Neural progenitor cell (in vitro differentiated cells): ENCODE measurements around the gene BDKRB2. TPM values are rescaled to one million over a fixed set of nuclear protein-coding genes. Genes with fewer than 3 reads are reported as not detected.

Experiments used
- DNase-seq: peaks from one replicate; pipeline ENCODE4 v3.0.0-alpha.2; 2016; ENCODE audit warnings: low spot score
- H2AFZ ChIP-seq: fragments of 200-600 bp; sonication (generic); replicated peaks from 2 replicates; pipeline ENCODE4 v1.6.1; 2016; ENCODE audit warnings: antibody characterized with exemption
- H3F3A ChIP-seq: fragments of 200-600 bp; sonication (generic); 2 replicates; pipeline ENCODE4 v1.6.1; 2016; ENCODE audit warnings: antibody characterized with exemption, low read depth
- H3K27ac ChIP-seq: fragments of 200-600 bp; sonication (generic); 2 replicates; pipeline ENCODE4 v1.5.1; 2016; ENCODE audit warnings: mild to moderate bottlenecking
- H3K27me3 ChIP-seq: fragments of 200-600 bp; sonication (generic); 2 replicates; pipeline ENCODE4 v1.6.1; 2016; ENCODE audit warnings: mild to moderate bottlenecking, moderate library complexity
- H3K36me3 ChIP-seq: fragments of 200-600 bp; sonication (generic); 2 replicates; pipeline ENCODE4 v1.5.1; 2016
- H3K4me1 ChIP-seq: fragments of 200-600 bp; sonication (generic); 2 replicates; pipeline ENCODE4 v1.6.1; 2016; ENCODE audit warnings: mixed run types
- H3K4me2 ChIP-seq: fragments of 200-600 bp; sonication (generic); 2 replicates; pipeline ENCODE4 v1.6.1; 2016
- H3K4me3 ChIP-seq: fragments of 200-600 bp; sonication (generic); 2 replicates; pipeline ENCODE4 v1.5.1; 2016
- H3K79me2 ChIP-seq: fragments of 200-600 bp; sonication (generic); 2 replicates; pipeline ENCODE4 v1.6.1; 2016; ENCODE audit warnings: low read depth
- H3K9ac ChIP-seq: fragments of 200-600 bp; sonication (generic); 2 replicates; pipeline ENCODE4 v1.6.1; 2016
- H3K9me3 ChIP-seq: fragments of 200-600 bp; sonication (generic); 2 replicates; pipeline ENCODE4 v1.5.1; 2016; ENCODE audit warnings: low read depth
- H4K20me1 ChIP-seq: fragments of 200-600 bp; sonication (generic); 2 replicates; pipeline ENCODE4 v1.6.1; 2016; ENCODE audit warnings: low read depth
- H3K27ac Mint-ChIP-seq: 3 replicates; pipeline ENCODE4 v1.8.0; 2021; ENCODE audit warnings: mixed read lengths
- H3K27me3 Mint-ChIP-seq: 2 replicates; pipeline ENCODE4 v1.8.0; 2022; ENCODE audit warnings: low read depth, mild to moderate bottlenecking, inconsistent platforms, moderate library complexity, mixed read lengths; ENCODE audit not compliant: insufficient read depth
- H3K36me3 Mint-ChIP-seq: 3 replicates; pipeline ENCODE4 v1.8.0; 2021; ENCODE audit warnings: mixed read lengths
- H3K4me1 Mint-ChIP-seq: 3 replicates; pipeline ENCODE4 v1.8.0; 2021; ENCODE audit warnings: mixed read lengths
- H3K4me3 Mint-ChIP-seq: 3 replicates; pipeline ENCODE4 v1.8.0; 2021; ENCODE audit warnings: mild to moderate bottlenecking, moderate library complexity, mixed read lengths
- H3K9me3 Mint-ChIP-seq: 3 replicates; pipeline ENCODE4 v1.8.0; 2020; ENCODE audit warnings: mixed read lengths
- EZH2 ChIP-seq: fragments of 200-600 bp; sonication (generic); IDR thresholded peaks from 2 replicates; pipeline ENCODE4 v1.6.1; 2017; ENCODE audit warnings: antibody characterized with exemption, mild to moderate bottlenecking, moderate library complexity
- EZH2phosphoT487 ChIP-seq: fragments of 200-600 bp; sonication (generic); IDR thresholded peaks from 2 replicates; pipeline ENCODE4 v1.6.1; 2017; ENCODE audit warnings: antibody characterized with exemption
- total RNA-seq: library from RNA; depleted of rRNA; stranded (reverse); fragments of >200 nt; gene quantifications from 2 replicates; pipeline ENCODE4 v1.2.3, GENCODE V29; 2015; ENCODE audit warnings: low replicate concordance
- TF ChIP-seq, protein P1 (sequence below): fragments of 200-600 bp; sonication (generic); IDR thresholded peaks from 2 replicates; pipeline ENCODE4 v1.5.1; 2017; ENCODE audit warnings: antibody characterized with exemption, mild to moderate bottlenecking

The BDKRB2 gene
- total RNA-seq, 1 donor from 2014 or later = 0.37 TPM

DNA sequence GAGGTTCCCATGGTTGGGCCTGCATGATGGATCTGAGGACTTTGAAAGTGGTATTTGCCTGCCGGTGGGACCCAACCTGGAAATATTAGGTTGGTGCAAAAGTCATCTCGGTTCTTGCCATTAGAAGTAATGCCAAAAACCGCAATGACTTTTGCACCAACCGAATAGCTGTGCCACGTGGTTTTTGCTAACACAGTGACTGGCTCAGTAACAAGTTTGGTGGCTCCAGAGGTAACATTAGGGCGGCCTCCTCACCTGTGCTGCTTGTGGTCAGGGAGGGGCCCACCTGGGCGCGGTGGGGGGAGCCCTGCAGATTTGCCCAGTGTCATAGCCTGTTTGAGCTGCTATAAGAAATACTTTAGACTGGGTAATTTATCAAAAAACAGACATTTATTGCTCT lies 1.8 kb downstream of the BDKRB2 start:
- H3K4me3 Mint-ChIP-seq = no peak overlapping the region

DNA sequence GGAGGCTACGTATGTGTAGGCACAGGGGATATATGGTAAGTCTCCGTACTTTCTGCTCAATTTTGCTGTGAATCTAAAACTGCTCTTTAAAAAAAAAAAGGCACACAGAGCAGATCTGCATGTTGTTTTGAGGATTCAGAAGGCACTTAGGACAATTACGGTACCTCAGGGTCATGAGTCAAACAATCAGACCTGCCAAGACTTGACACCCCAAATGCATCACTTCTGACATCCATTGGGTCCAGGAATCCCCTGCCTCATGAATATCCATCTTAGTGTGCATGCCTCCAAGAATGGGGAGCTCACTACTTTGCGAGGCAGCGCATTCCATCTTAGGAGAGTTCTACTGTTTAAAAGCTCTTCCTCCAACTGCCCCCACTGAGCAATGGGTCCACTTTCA lies 3.0 kb downstream of the BDKRB2 start:
- no peak overlapping the region for H2AFZ ChIP-seq
- no peak overlapping the region for H3K27ac ChIP-seq
- H4K20me1 ChIP-seq = no peaks in the 10 kb centered on the region
- no peak overlapping the region for H3K9ac ChIP-seq
- no peaks in the 10 kb centered on the region for H3K36me3 Mint-ChIP-seq
- no peaks in the 10 kb centered on the region for H3K36me3 ChIP-seq
- H3K27me3 ChIP-seq = peaks cover 31% of the 10 kb centered on the region
- H3K4me1 ChIP-seq = peaks cover 10% of the 10 kb centered on the region
- DNase-seq = no peak
- no peak overlapping the region for H3K4me3 Mint-ChIP-seq
- H3K9me3 ChIP-seq = no peaks in the 10 kb centered on the region
- H3K4me3 ChIP-seq = no peak overlapping the region
- H3K27me3 Mint-ChIP-seq = peaks cover 8% of the 10 kb centered on the region
- no peak for TF ChIP-seq EZH2
- no peak for TF ChIP-seq EZH2phosphoT487
- TF ChIP-seq, protein P1, sequence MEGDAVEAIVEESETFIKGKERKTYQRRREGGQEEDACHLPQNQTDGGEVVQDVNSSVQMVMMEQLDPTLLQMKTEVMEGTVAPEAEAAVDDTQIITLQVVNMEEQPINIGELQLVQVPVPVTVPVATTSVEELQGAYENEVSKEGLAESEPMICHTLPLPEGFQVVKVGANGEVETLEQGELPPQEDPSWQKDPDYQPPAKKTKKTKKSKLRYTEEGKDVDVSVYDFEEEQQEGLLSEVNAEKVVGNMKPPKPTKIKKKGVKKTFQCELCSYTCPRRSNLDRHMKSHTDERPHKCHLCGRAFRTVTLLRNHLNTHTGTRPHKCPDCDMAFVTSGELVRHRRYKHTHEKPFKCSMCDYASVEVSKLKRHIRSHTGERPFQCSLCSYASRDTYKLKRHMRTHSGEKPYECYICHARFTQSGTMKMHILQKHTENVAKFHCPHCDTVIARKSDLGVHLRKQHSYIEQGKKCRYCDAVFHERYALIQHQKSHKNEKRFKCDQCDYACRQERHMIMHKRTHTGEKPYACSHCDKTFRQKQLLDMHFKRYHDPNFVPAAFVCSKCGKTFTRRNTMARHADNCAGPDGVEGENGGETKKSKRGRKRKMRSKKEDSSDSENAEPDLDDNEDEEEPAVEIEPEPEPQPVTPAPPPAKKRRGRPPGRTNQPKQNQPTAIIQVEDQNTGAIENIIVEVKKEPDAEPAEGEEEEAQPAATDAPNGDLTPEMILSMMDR = no peak
- no peaks in the 10 kb centered on the region for H3F3A ChIP-seq
- H3K27ac Mint-ChIP-seq = no peak overlapping the region
- no peaks in the 10 kb centered on the region for H3K79me2 ChIP-seq
- H3K4me1 Mint-ChIP-seq = peaks cover 8% of the 10 kb centered on the region
- H3K4me2 ChIP-seq = no peak overlapping the region
- peaks cover 3% of the 10 kb centered on the region for H3K9me3 Mint-ChIP-seq

More for the DNA sequence above, 1.8 kb downstream of the BDKRB2 start:
- TF ChIP-seq EZH2phosphoT487 (no peak), EZH2 (no peak)
- TF ChIP-seq, protein P1 = no peak
- DNase-seq = no peak
- Mint-ChIP-seq H3K9me3 (no peaks in the 10 kb centered on the region), H3K4me1 (peaks cover 13% of the 10 kb centered on the region), H3K27me3 (peaks cover 8% of the 10 kb centered on the region), H3K36me3 (no peaks in the 10 kb centered on the region), H3K27ac (no peak overlapping the region)
- no peak overlapping the region for H3K27ac ChIP-seq
- H3K4me3 ChIP-seq = no peak overlapping the region
- H3K4me2 ChIP-seq = no peak overlapping the region
- H2AFZ ChIP-seq = no peak overlapping the region
- peaks cover 31% of the 10 kb centered on the region for H3K27me3 ChIP-seq
- no peaks in the 10 kb centered on the region for H3K36me3 ChIP-seq
- no peak overlapping the region for H3K9ac ChIP-seq
- peaks cover 10% of the 10 kb centered on the region for H3K4me1 ChIP-seq
- no peaks in the 10 kb centered on the region for H3K9me3 ChIP-seq
- H3K79me2 ChIP-seq = no peaks in the 10 kb centered on the region
- no peaks in the 10 kb centered on the region for H4K20me1 ChIP-seq
- no peaks in the 10 kb centered on the region for H3F3A ChIP-seq

DNA sequence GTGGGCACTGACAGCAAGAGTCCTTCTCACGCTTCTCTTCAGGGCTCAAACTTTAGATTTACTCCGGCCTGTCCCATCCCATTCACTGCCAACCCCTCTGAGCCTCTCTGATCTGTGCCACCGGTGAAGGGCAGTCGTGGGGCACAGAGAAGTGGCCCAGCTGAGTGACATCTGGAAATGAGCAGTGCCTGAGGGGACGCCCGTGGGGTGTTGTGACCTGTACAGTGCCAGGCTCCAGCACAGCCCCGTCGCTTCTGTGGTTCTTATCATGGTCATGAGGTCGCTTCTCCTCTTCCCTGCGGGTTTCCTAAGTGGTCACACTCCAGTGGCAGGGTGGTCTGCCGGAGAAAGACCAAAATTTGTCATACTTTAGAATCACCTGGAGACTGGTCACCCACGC lies 4.1 kb downstream of the BDKRB2 start:
- no peak overlapping the region for H3K27ac ChIP-seq
- H3K4me1 ChIP-seq = peaks cover 10% of the 10 kb centered on the region
- H3K36me3 ChIP-seq = no peaks in the 10 kb centered on the region
- H2AFZ ChIP-seq = no peak overlapping the region
- H3K27ac Mint-ChIP-seq = no peak overlapping the region
- no peaks in the 10 kb centered on the region for H3K79me2 ChIP-seq
- H3K4me2 ChIP-seq = no peak overlapping the region
- no peak overlapping the region for H3K9ac ChIP-seq
- no peak overlapping the region for H3K4me3 Mint-ChIP-seq
- no peaks in the 10 kb centered on the region for H3K36me3 Mint-ChIP-seq
- peaks cover 8% of the 10 kb centered on the region for H3K4me1 Mint-ChIP-seq
- no peaks in the 10 kb centered on the region for H4K20me1 ChIP-seq
- H3K9me3 Mint-ChIP-seq = peaks cover 10% of the 10 kb centered on the region
- TF ChIP-seq, protein P1 = no peak
- TF ChIP-seq EZH2 = no peak
- TF ChIP-seq EZH2phosphoT487 = no peak
- H3K4me3 ChIP-seq = no peak overlapping the region
- peaks cover 8% of the 10 kb centered on the region for H3K27me3 Mint-ChIP-seq
- no peaks in the 10 kb centered on the region for H3K9me3 ChIP-seq
- peaks cover 22% of the 10 kb centered on the region for H3K27me3 ChIP-seq
- no peaks in the 10 kb centered on the region for H3F3A ChIP-seq
- no peak for DNase-seq

DNA sequence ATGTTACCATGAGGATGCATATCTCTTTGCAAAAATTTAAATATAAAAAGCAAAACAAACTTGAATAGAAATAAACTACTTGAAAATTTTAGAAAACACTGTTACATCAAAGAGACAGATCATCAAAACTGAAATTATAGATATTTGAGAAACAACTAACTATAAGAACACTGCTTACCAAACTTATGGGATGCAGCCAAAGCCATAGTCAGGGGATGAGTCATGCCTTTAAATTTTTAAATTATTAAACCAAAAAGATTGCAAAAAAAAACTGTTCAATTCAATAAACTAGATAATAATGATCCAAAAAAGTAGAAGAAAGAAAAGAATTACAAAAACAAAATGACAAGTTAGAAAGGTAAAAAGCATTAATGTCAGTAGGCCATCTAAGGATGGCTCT lies 7.5 kb downstream of the BDKRB2 start:
- peaks cover 10% of the 10 kb centered on the region for H3K9me3 Mint-ChIP-seq
- no peaks in the 10 kb centered on the region for H4K20me1 ChIP-seq

More for the DNA sequence above, 7.5 kb downstream of the BDKRB2 start:
- no peaks in the 10 kb centered on the region for H3K4me1 Mint-ChIP-seq
- no peaks in the 10 kb centered on the region for H3K9me3 ChIP-seq
- H3K27ac ChIP-seq = no peak overlapping the region
- H3K4me3 Mint-ChIP-seq = no peak overlapping the region
- H3K27me3 ChIP-seq = no peaks in the 10 kb centered on the region
- no peak overlapping the region for H3K27ac Mint-ChIP-seq
- H3K79me2 ChIP-seq = no peaks in the 10 kb centered on the region
- no peak overlapping the region for H3K4me3 ChIP-seq
- no peaks in the 10 kb centered on the region for H3F3A ChIP-seq
- H3K36me3 ChIP-seq = no peaks in the 10 kb centered on the region
- H2AFZ ChIP-seq = no peak overlapping the region
- peaks cover 6% of the 10 kb centered on the region for H3K27me3 Mint-ChIP-seq
- no peak overlapping the region for H3K9ac ChIP-seq
- H3K4me2 ChIP-seq = no peak overlapping the region
- TF ChIP-seq, protein P1 = no peak
- TF ChIP-seq EZH2phosphoT487 (no peak), EZH2 (no peak)
- no peak for DNase-seq
- H3K4me1 ChIP-seq = no peaks in the 10 kb centered on the region
- no peaks in the 10 kb centered on the region for H3K36me3 Mint-ChIP-seq
